Measurements from ENCODE around the gene KPNA3.

Gene KPNA3

GRCh38 chr13:49693191-49693733, 99.2 kb downstream of the KPNA3 start:
- no peak overlapping the region for H3K4me3 ChIP-seq
- TF ChIP-seq CTCF (IDR thresholded peaks at IDR 0.05) = no peak
- H3K27ac ChIP-seq = no peak overlapping the region
- intact Hi-C loops (cut with DNase I; ENCODE audit: low total_unique reads) = loop anchor here (5.0 kb wide), 1 partner anchor 99 kb away; the partner anchor contains the start of gene KPNA3
- no peak for DNase-seq
- H3K36me3 ChIP-seq = peaks cover 0 to 4% (median 0%) of the 10 kb centered on the region in 3 donors
- no peaks in the 10 kb centered on the region for H3K27me3 ChIP-seq
- H3K9me3 ChIP-seq = no peaks in the 10 kb centered on the region
- peaks cover 0 to 7% (median 3%) of the 10 kb centered on the region in 4 donors for H3K4me1 ChIP-seq

- intact Hi-C loops (cut with DNase I; ENCODE audit: low total_unique reads) = loop anchor here (5.0 kb wide), 1 partner anchor 101 kb away; the partner anchor contains the start of gene KPNA3
- H3K4me1 ChIP-seq = peaks cover 0 to 7% (median 3%) of the 10 kb centered on the region in 4 donors
- H3K4me3 ChIP-seq = peak within 1 kb of the TSS; percentile 67 to 84
- peak within 1 kb of the TSS; percentile 64 to 76 for H3K27ac ChIP-seq
- H3K9me3 ChIP-seq = no peaks in the 10 kb centered on the region
- peaks cover 0 to 8% (median 0%) of the 10 kb centered on the region in 3 donors for H3K36me3 ChIP-seq
- no peak for TF ChIP-seq CTCF (IDR thresholded peaks at IDR 0.05)
- no peaks in the 10 kb centered on the region for H3K27me3 ChIP-seq
- DNase-seq = peak; percentile 92 to 95
Measured at GRCh38 chr13:49690995-49691784, 101.3 kb downstream of the KPNA3 start, which contains the start of gene EBPL. EBPL (minus strand) TSS chr13:49691486; CDS start chr13:49691424, 62 bp downstream.

GRCh38 chr13:49690133-49690994, 102.1 kb downstream of the KPNA3 start:
- peak overlapping the region; percentile 67 to 84 for H3K4me3 ChIP-seq
- H3K9me3 ChIP-seq = no peaks in the 10 kb centered on the region
- peak overlapping the region; percentile 64 to 76 for H3K27ac ChIP-seq
- H3K36me3 ChIP-seq = peaks cover 0 to 12% (median 0%) of the 10 kb centered on the region in 3 donors
- DNase-seq = no peak
- H3K4me1 ChIP-seq = peaks cover 0 to 7% (median 3%) of the 10 kb centered on the region in 4 donors
- intact Hi-C loops (cut with DNase I; ENCODE audit: low total_unique reads) = loop anchor here (5.0 kb wide), 1 partner anchor 102 kb away; the partner anchor contains the start of gene KPNA3
- no peak for TF ChIP-seq CTCF (IDR thresholded peaks at IDR 0.05)
- H3K27me3 ChIP-seq = no peaks in the 10 kb centered on the region

- Histone ChIP-seq H3K27me3 (no peaks in the 10 kb centered on the region), H3K27ac (no peak overlapping the region), H3K4me1 (no peaks in the 10 kb centered on the region), H3K36me3 (peaks cover 0 to 12% (median 0%) of the 10 kb centered on the region in 3 donors), H3K9me3 (no peaks in the 10 kb centered on the region), H3K4me3 (no peak overlapping the region)
- no peak for DNase-seq
- intact Hi-C loops (cut with DNase I; ENCODE audit: low total_unique reads) = no loop called here
- TF ChIP-seq CTCF (IDR thresholded peaks at IDR 0.05) = no peak
Measured at GRCh38 chr13:49683489-49683888, 109.0 kb downstream of the KPNA3 start.

DNA sequence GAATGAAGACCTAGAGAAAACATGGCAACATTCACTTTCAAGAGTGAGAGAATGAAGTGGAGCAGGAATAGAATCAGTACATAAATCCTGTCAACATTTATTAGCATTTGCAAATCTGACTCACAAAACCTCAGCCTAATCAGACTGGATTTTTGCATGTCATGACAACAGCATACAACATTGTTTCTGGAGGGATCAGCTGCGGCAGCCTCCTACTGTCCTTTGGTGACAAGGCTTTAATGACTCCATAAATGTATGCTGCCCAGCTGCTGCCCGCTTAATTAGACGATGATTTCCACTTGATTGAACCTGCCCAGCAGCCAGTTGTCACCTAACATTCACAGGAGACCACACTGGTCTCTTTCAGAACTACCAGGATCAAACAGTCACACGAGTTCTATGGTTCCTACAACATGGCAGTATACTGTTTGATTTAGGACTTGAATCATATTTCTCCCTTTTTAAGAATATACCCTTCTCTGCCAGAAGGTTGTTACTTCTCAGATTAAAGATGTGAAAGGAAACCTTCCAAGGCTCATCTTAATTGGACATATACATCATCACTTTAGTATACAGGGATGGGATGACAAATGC, 110.5 kb downstream of the KPNA3 start:
- Histone ChIP-seq H3K4me3 (no peak overlapping the region), H3K4me1 (no peaks in the 10 kb centered on the region), H3K9me3 (no peaks in the 10 kb centered on the region), H3K27ac (no peak overlapping the region), H3K27me3 (no peaks in the 10 kb centered on the region), H3K36me3 (peaks cover 0 to 11% (median 0%) of the 10 kb centered on the region in 3 donors)
- no peak for TF ChIP-seq CTCF (IDR thresholded peaks at IDR 0.05)
- no peak for DNase-seq
- intact Hi-C loops (cut with DNase I; ENCODE audit: low total_unique reads) = no loop called here

Data from tibial artery (tissue), 4 donors.